A673 (cell line): ENCODE results near the gene TSGA10IP. TPM values are rescaled to one million over a fixed set of nuclear protein-coding genes. Genes with fewer than 3 reads are reported as not detected.

Source experiments
- BruUV-seq: library from RNA; stranded (reverse); fragments of 400-500 nt; replicated peaks from 2 replicates; lab custom pipeline; 2021; lab: Mats Ljungman, UMichigan
- CTCF ChIA-PET: fragments of 300-600 bp; sonication (Branson Sonifier 250); formaldehyde crosslinking; loops from one replicate; lab custom pipeline; 2022; ENCODE audit warnings: antibody characterized with exemption; lab: Charles Lee
- POLR2A ChIA-PET: fragments of 300-600 bp; sonication (Branson Sonifier 250); formaldehyde crosslinking; loops from one replicate; lab custom pipeline; 2022; ENCODE audit warnings: antibody characterized with exemption; ENCODE audit not compliant: low non-redundant PET; lab: Charles Lee
- DNase-seq: peaks from one replicate; pipeline ENCODE4 v3.0.0-alpha.2; 2015; ENCODE audit warnings: low spot score
- H3K27ac ChIP-seq: fragments of 200-600 bp; sonication (generic); 2 replicates; pipeline ENCODE4 v1.5.1; 2016; ENCODE audit warnings: mixed run types, low read depth, mild to moderate bottlenecking, mixed read lengths, antibody characterized with exemption, low read length; ENCODE audit not compliant: poor library complexity, severe bottlenecking
- H3K27me3 ChIP-seq: fragments of 200-600 bp; sonication (generic); replicated peaks from 2 replicates; pipeline ENCODE4 v1.6.1; 2017; ENCODE audit warnings: mixed run types, low read depth, mild to moderate bottlenecking, mixed read lengths, antibody characterized with exemption, low read length; ENCODE audit not compliant: insufficient read depth, poor library complexity
- H3K36me3 ChIP-seq: fragments of 200-600 bp; sonication (generic); 2 replicates; pipeline ENCODE4 v1.6.1; 2016; ENCODE audit warnings: mixed run types, mild to moderate bottlenecking, mixed read lengths, antibody characterized with exemption, low read length; ENCODE audit not compliant: insufficient read depth, poor library complexity, severe bottlenecking
- H3K4me1 ChIP-seq: fragments of 200-600 bp; sonication (generic); 2 replicates; pipeline ENCODE4 v1.6.1; 2017; ENCODE audit warnings: mixed run types, mild to moderate bottlenecking, mixed read lengths, antibody characterized with exemption, low read length; ENCODE audit not compliant: insufficient read depth, poor library complexity, severe bottlenecking
- H3K4me3 ChIP-seq: fragments of 200-600 bp; sonication (generic); 2 replicates; pipeline ENCODE4 v1.5.1; 2016; ENCODE audit warnings: low read depth, mixed run types, mild to moderate bottlenecking, mixed read lengths, low read length; ENCODE audit not compliant: poor library complexity, severe bottlenecking
- H3K9me3 ChIP-seq: fragments of 200-600 bp; sonication (generic); 2 replicates; pipeline ENCODE4 v1.6.1; 2016; ENCODE audit warnings: mixed run types, low read depth, mild to moderate bottlenecking, mixed read lengths, antibody characterized with exemption, low read length; ENCODE audit not compliant: poor library complexity, severe bottlenecking
- CTCF ChIP-seq: fragments of 300-800, 200-600 bp; sonication (generic); conservative IDR thresholded peaks from 2 replicates; pipeline ENCODE4 v1.5.1; 2017; ENCODE audit warnings: low read depth, mild to moderate bottlenecking, antibody characterized with exemption, low read length, moderate library complexity, mixed read lengths
- EZH2 ChIP-seq: fragments of 200-600 bp; sonication (generic); IDR thresholded peaks from 2 replicates; pipeline ENCODE4 v1.6.1; 2017; ENCODE audit warnings: borderline replicate concordance, low read depth, mild to moderate bottlenecking, mixed read lengths, antibody characterized with exemption, low read length; ENCODE audit not compliant: poor library complexity, severe bottlenecking
- intact Hi-C: fragments of 100-400 bp; cut with micrococcal nuclease; formaldehyde crosslinking; loops from one replicate; pipeline ENCODE4 v1.10.0; 2022; ENCODE audit not compliant: unreplicated experiment
- total RNA-seq: library from RNA; stranded (reverse); gene quantifications from 2 replicates; pipeline ENCODE4 v1.2.3, GENCODE V29; 2021

TSGA10IP gene
- total RNA-seq, 1 experiment from 2014 or later = not detected

DNA sequence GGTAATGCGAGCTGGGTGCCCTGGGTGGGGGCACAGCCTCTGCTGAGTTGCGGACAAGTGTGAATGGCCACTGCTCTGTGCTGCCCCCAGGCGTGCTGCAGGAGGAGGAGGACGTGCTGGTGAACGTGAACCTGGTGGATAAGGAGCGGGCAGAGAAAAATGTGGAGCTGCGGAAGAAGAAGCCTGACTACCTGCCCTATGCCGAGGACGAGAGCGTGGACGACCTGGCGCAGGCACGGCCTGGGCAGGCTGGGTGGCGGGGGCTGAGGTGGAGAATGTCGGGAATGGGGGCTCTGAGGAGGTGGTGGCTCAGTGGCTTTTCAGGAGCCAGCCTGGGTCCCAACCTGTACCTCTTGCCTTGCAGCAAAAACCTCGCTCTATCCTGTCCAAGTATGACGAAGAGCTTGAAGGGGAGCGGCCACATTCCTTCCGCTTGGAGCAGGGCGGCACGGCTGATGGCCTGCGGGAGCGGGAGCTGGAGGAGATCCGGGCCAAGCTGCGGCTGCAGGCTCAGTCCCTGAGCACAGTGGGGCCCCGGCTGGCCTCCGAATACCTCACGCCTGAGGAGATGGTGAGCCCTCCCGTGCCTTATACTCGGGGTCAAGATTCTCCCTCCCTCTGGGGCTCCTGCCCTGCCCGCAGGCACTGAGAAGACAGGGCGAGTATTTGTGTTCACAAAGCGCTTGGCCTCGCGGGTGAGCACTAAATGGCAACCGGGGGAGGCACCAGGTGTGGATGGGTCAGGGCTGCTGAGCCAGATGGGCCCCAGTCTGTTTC lies 20.9 kb downstream of the TSGA10IP start:
- ChIA-PET POLR2A (no interaction called here), CTCF (no interaction called here)
- DNase-seq = no peak
- H3K27me3 ChIP-seq = no peaks in the 10 kb centered on the region
- H3K4me1 ChIP-seq = peaks cover 8% of the 10 kb centered on the region
- H3K36me3 ChIP-seq = peaks cover 58% of the 10 kb centered on the region
- BruUV-seq = TSS peak; percentile 32
- intact Hi-C loops = no loop called here
- no peak overlapping the region for H3K4me3 ChIP-seq
- no peak for TF ChIP-seq CTCF
- TF ChIP-seq EZH2 = no peak
- no peak overlapping the region for H3K27ac ChIP-seq
- H3K9me3 ChIP-seq = no peaks in the 10 kb centered on the region

GRCh38 chr11:65967329-65967934 lies 22.2 kb downstream of the TSGA10IP start:
- H3K36me3 ChIP-seq = peaks cover 63% of the 10 kb centered on the region
- no peak overlapping the region for H3K4me3 ChIP-seq
- intact Hi-C loops = no loop called here
- no peak for DNase-seq
- no peaks in the 10 kb centered on the region for H3K27me3 ChIP-seq
- POLR2A ChIA-PET = no interaction called here
- no TSS peak for BruUV-seq
- CTCF ChIA-PET = no interaction called here
- H3K27ac ChIP-seq = no peak overlapping the region
- H3K4me1 ChIP-seq = peaks cover 7% of the 10 kb centered on the region
- TF ChIP-seq EZH2 (no peak), CTCF (no peak)
- H3K9me3 ChIP-seq = no peaks in the 10 kb centered on the region

DNA sequence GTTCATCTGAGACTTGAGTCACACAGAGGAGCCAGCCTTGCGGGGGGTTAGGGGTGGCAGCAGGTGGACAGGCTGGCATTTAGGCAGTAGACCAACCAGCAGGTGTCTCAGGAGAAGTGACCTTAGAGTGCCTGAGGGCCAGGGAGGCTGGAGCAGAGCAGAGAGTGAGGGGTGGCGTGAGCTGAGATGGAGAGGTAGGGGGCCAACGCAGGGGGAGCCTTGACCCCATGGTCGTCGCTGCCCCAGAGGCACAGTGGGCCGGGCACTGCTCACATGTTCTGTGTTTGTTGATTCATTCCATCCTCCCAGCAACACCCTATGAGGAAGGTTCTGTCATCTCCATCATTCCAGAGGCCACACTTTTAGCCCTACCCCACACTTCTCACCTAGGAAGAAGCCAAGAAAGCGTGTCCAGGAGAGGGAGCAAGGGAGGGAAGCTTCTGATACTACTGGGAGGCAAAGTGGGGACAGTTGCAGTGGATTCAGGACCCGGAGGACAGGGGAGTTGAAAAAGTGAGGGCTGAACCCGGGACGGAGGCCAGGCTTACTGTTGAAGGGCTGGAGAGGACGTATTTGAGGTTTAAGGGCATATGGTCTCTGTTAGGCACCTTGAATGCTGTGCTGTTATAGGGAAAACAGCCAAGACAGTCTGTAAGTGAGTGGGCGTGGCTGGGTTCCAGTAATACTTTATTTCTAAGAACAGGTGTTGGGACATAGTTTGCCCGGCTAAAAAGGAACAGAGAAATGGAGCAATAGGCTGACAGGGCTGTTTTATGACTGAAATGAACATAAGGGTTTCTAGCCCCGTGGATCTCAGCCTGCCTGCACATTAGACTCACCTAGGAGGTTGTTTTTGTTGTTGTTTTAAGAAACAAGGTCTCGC lies 23.6 kb downstream of the TSGA10IP start:
- no TSS peak for BruUV-seq
- Histone ChIP-seq H3K36me3 (peaks cover 70% of the 10 kb centered on the region), H3K27ac (no peak overlapping the region), H3K4me3 (no peak overlapping the region), H3K4me1 (no peaks in the 10 kb centered on the region), H3K9me3 (no peaks in the 10 kb centered on the region), H3K27me3 (no peaks in the 10 kb centered on the region)
- no peak for TF ChIP-seq CTCF
- intact Hi-C loops = no loop called here
- ChIA-PET CTCF (no interaction called here), POLR2A (no interaction called here)
- no peak for DNase-seq
